ENCODE measurements around the gene DLGAP4.

DNA sequence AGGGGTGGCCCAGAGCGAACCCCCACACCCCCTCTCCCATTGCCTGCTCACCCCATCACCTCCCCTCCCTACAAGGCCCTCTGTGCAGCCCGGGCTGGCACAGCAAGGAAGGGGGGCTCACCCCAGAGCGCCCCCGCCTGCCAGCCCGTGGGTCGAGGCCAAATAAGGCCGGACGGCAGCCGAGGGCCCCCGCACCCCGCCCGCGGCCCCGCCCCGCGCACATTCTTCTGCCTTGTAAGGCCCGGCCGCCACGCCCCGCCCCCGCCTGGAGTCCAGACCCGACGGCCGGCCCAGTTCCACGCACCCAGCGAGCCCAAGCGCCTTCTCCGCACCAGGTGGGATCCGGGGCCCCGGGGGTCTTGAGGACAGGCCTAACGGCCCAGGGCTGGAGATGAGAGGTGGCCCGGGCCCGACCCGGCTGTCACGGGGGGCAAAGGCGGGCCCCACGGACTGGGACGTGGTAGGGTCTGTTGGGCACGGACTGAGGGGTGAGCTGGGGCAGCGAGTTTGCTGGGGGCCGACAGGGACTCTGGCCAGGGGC lies 235.2 kb downstream of the DLGAP4 start, which contains the start of gene MYL9:
- TF ChIP-seq SUZ12 (IDR thresholded peaks at IDR 0.05; ENCODE audit: extremely low read depth, insufficient read depth, insufficient read length), result no peak
- no peak for TF ChIP-seq ZNF274 (IDR thresholded peaks at IDR 0.05; ENCODE audit: low read depth, low read length)
